GM18868 (cell line): ENCODE results near the gene SEMA5A.

ENCODE experiments used
- ATAC-seq: cut with Tn5 transposase; IDR thresholded peaks from one replicate; pipeline ENCODE4 v1.9.1; 2021; ENCODE audit warnings: mild to moderate bottlenecking, moderate library complexity; ENCODE audit not compliant: unreplicated experiment

SEMA5A gene

DNA sequence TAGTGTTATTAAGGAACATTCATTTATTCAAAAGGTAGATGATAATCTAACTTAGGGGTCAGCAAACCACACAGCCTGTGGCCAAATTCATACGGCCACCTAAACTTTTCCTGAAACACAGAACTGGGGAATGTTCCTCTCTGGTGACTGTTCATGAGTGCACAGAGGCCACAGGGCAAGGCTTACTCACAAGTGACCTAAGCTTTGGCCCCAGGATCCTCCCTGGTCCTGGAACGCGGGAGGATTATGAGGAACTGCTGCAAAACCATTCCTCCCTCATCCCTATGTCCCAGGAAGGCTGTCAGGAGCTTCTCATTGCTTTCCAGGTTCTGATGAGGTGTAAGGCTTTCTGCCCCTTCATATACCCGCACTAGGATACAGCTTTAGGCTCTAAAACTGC is 397.6 kb downstream of the SEMA5A start:
- no peak for ATAC-seq

DNA sequence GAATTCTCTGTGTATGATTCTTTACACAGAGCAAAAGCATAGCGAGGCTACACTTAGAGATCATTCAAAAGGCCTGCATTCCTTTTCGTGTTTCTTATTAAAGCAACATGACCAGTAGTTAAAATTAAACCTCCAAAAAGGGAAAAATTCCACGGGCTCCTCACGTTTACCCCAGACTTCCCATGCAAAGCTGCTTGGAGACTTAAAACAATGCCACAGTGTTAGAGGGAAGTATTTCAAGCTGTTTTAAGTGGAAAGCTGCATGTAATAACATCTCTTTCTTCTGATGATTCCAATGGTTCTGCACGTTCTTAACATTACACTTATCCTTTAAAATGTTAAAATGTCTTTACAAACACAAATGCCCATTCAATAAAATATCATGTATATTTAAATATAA is 405.2 kb downstream of the SEMA5A start:
- no peak for ATAC-seq

DNA sequence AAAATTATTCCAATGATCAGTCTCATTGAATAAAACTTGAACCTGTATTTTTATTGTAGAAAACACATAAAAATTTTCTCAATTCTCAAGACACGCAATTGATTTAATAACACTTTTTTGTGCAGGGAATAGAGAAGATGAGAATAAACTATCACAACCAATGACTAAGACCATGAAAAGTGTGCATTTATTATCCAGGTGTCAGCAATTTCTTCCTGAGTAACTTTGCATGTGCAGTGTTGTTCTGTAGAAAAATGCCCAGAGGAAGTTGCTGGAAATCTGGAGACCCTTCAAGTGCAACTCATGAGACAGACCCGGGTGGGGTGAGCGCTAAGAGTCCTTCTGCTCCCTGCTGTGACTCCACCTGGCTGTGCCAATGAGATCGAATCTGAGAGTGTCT is 405.7 kb downstream of the SEMA5A start:
- ATAC-seq, result no peak

GRCh38 chr5:9139344-9139743 is 406.5 kb downstream of the SEMA5A start:
- no peak for ATAC-seq

GRCh38 chr5:9128136-9128535 is 417.7 kb downstream of the SEMA5A start:
- no peak for ATAC-seq

DNA sequence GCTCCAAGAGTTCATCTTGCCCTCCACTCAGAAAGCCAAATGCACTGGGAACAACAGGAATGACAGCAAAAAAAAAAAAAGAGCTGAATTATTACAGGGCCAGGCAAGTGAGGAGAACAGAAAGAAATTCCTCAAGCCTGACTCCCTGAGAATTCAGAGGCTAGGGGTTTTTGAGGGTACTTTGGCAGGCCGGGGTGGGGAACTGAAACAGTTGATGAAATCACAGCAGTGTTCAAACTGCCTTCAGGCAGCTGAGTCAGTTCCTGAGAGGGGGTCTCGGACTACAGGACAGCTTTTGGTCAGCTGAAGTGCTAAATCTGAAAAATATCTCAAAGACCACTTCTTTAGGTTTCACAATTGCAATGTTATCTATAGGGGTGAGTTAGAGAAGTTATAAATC is 419.4 kb downstream of the SEMA5A start:
- peak; percentile 49 for ATAC-seq

DNA sequence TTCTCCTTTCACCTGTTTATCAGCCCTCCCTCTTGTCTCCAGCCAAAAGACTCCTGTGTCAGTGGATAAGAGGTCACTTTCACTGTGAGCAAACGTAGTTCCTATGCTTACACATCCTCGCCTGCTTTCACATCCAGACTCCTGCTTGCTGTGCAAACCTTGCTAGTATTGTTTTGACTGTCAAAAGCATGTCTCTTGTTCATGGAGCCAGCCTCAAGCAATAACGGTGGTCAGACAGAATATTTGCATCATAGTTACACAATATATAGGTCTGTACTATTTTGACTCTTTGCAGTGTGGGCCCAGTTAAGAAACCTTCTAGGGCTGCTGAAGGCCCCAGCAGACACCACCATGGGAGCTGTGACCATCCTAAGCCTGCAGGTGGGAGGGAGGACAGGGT is 420.0 kb downstream of the SEMA5A start:
- ATAC-seq, result peak; percentile 93

GRCh38 chr5:9124838-9125237 is 421.0 kb downstream of the SEMA5A start:
- no peak for ATAC-seq

DNA sequence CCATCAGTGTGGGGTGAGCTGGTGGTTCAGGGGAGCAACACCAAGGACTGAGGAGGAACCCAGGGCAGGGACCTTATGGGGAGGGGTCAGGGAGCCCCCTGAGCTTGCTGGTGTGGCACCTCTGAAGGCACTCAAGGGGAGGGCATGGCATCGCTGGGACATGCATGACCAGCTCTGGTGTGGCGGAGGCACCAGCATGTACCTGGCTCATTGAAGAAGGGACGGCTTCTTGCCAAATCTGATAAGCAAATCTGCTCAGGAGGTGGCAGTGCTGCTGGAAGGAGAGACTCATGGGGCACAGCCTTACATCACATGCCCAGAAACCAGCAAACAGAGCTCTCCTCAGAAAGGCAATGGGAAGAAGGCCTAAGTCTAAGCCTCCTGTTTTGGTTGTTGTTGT is 421.8 kb downstream of the SEMA5A start:
- ATAC-seq, result no peak

- ATAC-seq, result no peak
Measured at GRCh38 chr5:9122528-9122927, 423.3 kb downstream of the SEMA5A start.

DNA sequence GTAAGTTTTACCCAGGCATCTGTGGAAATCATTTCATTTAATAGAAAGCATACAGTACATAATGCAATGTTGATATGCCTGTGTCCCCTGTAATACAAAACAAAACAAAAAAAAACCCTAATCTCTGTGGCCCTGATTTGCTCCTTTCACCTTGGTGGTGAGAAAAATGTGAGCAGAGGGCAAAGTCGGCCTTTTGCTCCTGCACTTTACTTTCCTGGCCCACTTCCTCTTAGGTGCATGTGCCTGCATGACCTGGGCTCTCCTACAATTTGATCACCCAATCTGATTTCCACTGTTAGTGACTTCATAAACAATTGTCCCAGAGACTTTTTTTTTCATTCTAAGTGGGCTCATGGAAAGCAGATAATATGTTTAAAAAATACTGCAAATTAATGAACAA is 424.3 kb downstream of the SEMA5A start:
- no peak for ATAC-seq

DNA sequence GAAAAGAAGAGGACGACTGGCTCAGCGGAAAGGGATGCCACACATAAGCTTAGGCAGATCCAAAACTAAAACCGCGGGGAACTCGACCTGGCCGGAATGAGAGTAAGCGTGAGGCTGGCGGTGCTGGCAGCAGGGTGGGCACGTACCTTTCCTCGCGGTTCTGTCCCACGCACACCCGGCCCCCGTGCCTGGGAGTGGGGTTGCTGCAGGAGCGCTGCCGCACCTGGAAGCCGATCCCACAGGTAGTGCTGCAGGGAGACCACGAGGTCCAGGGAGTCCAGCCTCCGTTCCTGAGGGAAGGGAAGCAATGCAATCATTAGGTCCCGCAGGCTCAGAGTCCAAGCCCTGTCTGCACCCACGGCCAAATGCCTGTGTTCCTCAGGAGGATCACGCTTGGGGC is 427.0 kb downstream of the SEMA5A start:
- ATAC-seq, result no peak

- ATAC-seq, result no peak
Measured at GRCh38 chr5:9115093-9115492, 430.8 kb downstream of the SEMA5A start.

- no peak for ATAC-seq
Measured at GRCh38 chr5:9112520-9113291, 433.2 kb downstream of the SEMA5A start.

DNA sequence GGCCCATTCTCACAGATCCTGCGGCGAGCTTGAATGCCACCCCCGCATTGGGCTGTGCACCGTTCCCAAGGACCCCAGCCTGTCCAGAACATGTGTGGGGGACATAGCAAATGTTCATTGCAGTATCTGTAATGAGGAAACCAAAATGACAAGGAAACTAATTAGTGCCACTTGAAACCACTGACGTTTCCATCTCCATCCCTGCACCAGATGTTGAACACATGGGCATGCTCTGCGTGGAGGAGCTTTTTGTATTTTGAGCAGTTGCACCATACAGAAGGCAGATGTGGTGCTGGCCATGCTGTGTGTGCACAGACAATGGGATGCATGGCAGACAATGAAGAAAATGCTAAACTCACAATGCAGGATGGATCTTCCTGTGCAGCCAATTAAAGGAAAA is 437.7 kb downstream of the SEMA5A start:
- no peak for ATAC-seq

GRCh38 chr5:9105851-9106250 is 440.0 kb downstream of the SEMA5A start:
- no peak for ATAC-seq

DNA sequence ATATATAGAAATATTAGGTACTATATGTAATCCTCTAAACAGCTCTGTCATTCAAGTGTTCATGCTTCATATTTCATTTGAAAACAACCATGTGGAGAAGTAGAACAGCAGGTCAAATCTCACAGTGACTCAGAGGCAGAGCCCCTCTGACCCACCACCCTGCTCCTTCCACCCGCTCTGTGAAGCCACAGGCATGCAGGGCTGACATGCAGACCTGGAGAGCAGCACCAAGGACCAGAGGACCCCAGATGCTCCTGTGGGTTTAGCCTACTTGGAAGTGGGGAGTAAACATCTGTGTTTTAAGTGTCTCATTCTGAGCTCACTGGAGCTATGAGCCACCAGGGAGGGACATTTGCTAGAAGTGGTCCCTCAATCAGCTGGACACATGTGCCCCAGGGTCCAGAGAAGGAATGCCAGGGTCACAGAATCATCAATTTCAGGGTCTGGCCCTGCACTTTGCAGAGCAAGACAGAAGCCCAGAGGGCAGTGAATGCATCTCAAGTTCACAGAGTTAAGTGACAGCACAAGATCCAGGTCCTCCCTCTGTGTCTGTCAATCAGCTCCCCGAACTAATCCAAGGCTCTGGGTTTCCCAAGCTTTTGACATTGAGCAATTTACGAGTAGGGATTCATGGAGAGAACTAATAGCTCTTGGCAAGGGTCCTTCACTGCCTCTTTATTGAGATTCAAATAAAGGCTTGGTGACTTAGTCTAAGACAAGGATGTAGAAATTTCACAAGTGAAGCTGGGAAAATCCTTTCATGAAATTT is 441.1 kb downstream of the SEMA5A start:
- no peak for ATAC-seq

GRCh38 chr5:9103290-9103689 is 442.6 kb downstream of the SEMA5A start:
- ATAC-seq, result no peak

GRCh38 chr5:9099689-9100088 is 446.2 kb downstream of the SEMA5A start:
- no peak for ATAC-seq

- ATAC-seq, result no peak
Measured at GRCh38 chr5:9098990-9099389, 446.9 kb downstream of the SEMA5A start.

DNA sequence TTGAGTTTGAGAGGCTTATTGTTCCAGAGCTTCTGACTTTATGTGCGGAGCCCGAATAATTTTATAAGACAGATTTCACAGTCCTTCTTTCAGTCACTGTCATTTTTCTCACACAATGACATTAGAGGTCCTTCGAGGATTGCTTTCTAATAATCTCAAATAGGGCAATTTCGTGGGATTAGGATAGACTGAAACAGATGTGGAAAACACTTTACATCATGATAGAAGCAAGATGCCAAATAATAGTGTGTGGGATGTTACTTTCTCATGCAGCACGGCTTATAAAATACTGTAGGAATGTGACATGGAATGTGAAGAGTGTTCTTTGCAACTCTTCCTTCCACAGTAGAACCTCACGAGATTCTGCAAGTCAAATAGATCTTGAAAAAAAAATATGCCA is 451.3 kb downstream of the SEMA5A start:
- no peak for ATAC-seq

GRCh38 chr5:9091896-9092662 is 453.8 kb downstream of the SEMA5A start:
- no peak for ATAC-seq
